ENCODE results near the gene NMS.
A peak's percentile ranks its signal among the peaks of the same experiment; 100 is the strongest.

NMS gene, protein sequence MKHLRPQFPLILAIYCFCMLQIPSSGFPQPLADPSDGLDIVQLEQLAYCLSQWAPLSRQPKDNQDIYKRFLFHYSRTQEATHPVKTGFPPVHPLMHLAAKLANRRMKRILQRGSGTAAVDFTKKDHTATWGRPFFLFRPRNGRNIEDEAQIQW

DNA sequence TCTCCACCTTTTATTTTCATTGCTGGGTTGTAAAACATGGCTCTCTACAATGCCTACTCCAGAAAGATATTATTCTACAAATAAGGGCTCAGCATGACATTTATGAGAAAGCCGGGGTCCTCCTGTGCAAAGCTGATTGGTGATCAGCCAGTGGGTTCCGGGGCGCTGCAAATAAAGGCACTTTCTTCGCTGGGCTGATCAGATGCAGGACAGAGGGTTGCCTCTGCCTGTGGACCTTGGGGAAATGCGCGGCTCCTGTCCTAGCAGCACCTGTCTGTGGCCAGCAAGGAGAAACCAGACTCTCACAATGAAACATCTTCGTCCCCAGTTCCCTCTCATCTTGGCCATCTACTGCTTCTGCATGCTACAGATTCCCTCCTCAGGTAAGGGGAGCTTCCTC lies at the start of gene NMS:
Gene NMS (plus strand): TSS at position 301 of the 400 bp plus-strand sequence. CDS start 7 bp downstream, at position 308.
- DNase-seq (ENCODE audit: low read depth) = no peak
- H3K4me3 ChIP-seq (ENCODE audit: control insufficient read depth, low read depth, low read length) = no peak within 1 kb of the TSS
- TF ChIP-seq, protein P1, sequence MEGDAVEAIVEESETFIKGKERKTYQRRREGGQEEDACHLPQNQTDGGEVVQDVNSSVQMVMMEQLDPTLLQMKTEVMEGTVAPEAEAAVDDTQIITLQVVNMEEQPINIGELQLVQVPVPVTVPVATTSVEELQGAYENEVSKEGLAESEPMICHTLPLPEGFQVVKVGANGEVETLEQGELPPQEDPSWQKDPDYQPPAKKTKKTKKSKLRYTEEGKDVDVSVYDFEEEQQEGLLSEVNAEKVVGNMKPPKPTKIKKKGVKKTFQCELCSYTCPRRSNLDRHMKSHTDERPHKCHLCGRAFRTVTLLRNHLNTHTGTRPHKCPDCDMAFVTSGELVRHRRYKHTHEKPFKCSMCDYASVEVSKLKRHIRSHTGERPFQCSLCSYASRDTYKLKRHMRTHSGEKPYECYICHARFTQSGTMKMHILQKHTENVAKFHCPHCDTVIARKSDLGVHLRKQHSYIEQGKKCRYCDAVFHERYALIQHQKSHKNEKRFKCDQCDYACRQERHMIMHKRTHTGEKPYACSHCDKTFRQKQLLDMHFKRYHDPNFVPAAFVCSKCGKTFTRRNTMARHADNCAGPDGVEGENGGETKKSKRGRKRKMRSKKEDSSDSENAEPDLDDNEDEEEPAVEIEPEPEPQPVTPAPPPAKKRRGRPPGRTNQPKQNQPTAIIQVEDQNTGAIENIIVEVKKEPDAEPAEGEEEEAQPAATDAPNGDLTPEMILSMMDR (conservative IDR thresholded peaks at IDR 0.05; ENCODE audit: control insufficient read depth, insufficient read depth, low read depth, low read length) = no peak

DNA sequence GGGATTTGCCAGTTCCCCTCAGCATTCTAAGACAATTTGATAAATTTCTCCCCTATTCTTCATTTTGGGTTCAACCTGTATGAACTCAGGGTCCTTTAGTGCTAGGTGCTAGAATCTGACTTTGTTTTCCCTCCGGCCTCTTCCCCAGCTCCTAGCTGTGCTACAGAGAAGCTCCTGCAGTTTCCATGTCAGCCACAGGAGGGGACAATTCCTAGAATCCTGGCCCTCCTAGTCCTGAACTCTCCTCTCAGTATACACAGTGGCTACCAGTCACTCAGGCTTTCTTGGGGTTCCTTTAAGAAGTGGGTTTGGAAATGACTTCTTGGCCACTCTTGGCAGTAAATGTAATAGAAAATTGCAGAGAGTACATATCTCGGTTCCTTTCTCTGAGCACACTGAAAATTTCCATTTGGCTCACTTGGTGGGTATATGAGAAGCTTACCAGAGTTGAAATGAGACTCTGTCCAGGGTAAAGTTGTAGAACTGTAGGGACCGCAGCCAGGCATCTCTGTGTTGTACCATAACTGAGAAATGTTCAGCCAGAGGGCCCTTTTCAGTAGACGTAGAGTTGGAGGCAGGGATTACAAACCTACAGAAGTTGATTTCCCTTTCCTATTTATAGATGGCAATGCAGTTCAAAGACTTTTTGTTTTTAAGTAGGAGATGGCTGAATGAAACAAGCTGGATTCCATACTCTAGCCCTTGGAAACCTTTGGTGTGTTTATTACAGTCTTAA lies 47.8 kb upstream of the NMS start:
- TF ChIP-seq, protein P1 (conservative IDR thresholded peaks at IDR 0.05; ENCODE audit: control insufficient read depth, insufficient read depth, low read depth, low read length) = peak; percentile 65
- H3K4me3 ChIP-seq (ENCODE audit: control insufficient read depth, low read depth, low read length) = no peak overlapping the region
- DNase-seq (ENCODE audit: low read depth) = peak; percentile 44

DNA sequence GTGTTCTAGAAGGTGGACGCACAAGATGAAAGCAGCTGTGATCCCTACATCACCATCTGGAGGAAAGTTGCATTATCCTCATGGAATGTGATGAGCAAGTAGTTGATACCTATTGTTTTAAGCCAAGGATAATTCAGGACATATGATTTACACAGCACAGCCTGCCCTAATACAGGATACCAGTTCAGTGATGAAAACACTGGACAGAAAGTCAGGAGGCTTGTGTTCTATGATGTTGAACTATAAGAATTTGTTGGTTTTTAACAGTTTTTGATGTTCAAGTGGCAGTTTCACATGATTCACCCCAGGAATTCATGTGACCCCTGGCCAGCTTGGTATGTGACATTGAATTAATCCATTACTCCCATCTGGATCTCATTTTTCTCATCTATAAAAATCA lies 46.7 kb upstream of the NMS start:
- TF ChIP-seq, protein P1 (conservative IDR thresholded peaks at IDR 0.05; ENCODE audit: control insufficient read depth, insufficient read depth, low read depth, low read length) = no peak
- H3K4me3 ChIP-seq (ENCODE audit: control insufficient read depth, low read depth, low read length) = no peak overlapping the region
- peak; percentile 71 for DNase-seq (ENCODE audit: low read depth)

DNA sequence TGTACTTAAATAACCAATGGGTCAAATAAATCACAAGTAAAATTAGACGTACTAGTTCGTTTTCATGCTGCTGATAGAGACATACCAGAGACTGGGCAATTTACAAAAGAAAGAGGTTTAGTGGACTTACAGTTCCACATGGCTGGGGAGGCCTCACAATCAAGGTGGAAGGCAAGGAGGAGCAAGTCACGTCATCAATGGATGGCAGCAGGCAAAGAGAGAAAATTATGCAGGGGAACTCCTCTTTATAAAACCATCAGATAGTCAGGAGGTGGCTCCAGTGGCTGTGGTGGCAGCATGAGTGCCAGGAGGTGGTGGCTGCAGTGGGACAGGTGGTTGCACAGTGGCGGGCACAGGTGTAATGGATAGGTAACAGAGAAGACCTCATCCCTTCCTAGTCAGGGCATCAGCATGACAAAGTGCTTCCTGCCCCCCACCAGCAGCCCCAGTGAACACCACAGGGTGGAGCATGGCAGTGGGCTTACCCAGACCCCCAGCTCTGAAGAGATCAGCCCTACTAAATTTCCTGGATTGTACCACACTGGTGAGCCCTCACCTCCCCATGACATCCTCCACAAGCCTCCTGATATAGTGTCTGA lies 45.9 kb upstream of the NMS start:
- no peak overlapping the region for H3K4me3 ChIP-seq (ENCODE audit: control insufficient read depth, low read depth, low read length)
- DNase-seq (ENCODE audit: low read depth) = no peak
- TF ChIP-seq, protein P1 (conservative IDR thresholded peaks at IDR 0.05; ENCODE audit: control insufficient read depth, insufficient read depth, low read depth, low read length) = no peak

DNA sequence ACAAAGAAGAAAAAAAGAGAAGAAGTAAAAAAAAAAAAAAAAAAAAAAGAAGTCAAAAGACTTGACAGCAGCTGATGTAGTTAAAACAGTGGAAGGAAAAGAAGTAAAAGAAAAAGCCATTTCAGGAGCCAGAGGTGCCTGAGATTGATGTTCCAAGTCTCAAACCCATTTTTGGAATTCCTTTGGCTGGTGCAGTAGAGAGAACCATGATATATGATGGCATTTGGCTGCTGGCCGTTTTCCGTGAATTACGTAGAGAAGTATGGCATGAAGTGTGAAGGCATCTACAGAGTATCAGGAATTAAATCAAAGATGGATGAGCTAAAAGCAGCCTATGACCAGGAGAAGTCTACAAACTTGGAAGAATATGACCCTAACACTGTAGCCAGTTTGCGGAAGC lies 45.2 kb upstream of the NMS start:
- TF ChIP-seq, protein P1 (conservative IDR thresholded peaks at IDR 0.05; ENCODE audit: control insufficient read depth, insufficient read depth, low read depth, low read length) = no peak
- H3K4me3 ChIP-seq (ENCODE audit: control insufficient read depth, low read depth, low read length) = no peak overlapping the region
- DNase-seq (ENCODE audit: low read depth) = no peak

DNA sequence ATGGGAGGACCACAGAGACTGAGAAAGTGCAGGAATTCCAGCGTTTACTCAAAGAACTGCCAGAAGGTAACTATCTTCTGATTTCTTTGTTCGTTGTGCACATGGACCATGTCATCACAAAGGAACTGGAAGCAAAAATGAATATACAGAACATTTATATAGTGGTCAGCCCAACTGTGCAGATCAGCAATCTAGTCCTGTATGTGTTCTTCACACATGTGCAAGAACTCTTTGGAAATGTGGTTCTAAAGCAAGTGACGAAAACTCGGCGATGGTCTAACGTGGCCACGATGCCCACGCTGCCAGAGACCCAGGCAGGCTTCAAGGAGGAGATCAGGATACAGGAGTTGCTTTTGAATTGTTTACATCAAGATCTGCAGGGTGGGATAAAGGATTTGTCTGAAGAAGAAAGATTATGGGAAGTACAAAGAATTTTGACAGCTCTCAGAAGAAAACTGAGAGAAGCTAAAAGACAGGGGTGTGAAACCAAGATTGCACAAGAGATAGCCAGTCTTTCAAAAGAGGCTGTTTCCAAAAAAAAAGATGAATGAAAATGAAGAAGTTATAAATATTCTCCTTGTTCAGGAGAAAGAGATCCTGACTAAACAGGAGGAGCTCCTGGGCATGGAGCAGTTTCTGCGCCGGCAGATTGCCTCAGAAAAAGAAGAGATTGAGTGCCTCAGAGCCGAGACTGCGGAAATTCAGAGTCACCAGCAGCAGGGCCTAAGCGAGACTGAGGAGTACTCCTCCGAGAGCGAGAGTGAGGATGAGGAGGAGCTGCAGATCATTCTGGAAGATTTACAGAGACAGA lies 44.5 kb upstream of the NMS start:
- DNase-seq (ENCODE audit: low read depth) = no peak
- TF ChIP-seq, protein P1 (conservative IDR thresholded peaks at IDR 0.05; ENCODE audit: control insufficient read depth, insufficient read depth, low read depth, low read length) = no peak
- H3K4me3 ChIP-seq (ENCODE audit: control insufficient read depth, low read depth, low read length) = no peak overlapping the region

Measured in fibroblast of mammary gland (primary cell).